Central memory CD8-positive, alpha-beta T cell (primary cell): ENCODE data around the gene CNPPD1.

ENCODE experiments used
- ATAC-seq: fragments of 150-1000 bp; cut with Tn5 transposase; replicated peaks from 2 replicates; pipeline ENCODE4 v1.10.0; 2022; ENCODE audit warnings: mild to moderate bottlenecking, moderate FRiP score, moderate number of reproducible peaks; ENCODE audit not compliant: poor library complexity, severe bottlenecking; ENCODE audit errors: extremely low read depth
- DNase-seq, 2 donors: peaks; one replicate each; pipeline ENCODE4 v3.0.0; 2021; ENCODE audit warnings: low spot score in 2 of 2
- H3K27ac Mint-ChIP-seq: one replicate; pipeline ENCODE4 v1.8.0; 2022; ENCODE audit warnings: low read depth, mild to moderate bottlenecking, moderate library complexity, mixed read lengths
- H3K27me3 Mint-ChIP-seq: one replicate; pipeline ENCODE4 v1.8.0; 2022; ENCODE audit warnings: mixed read lengths
- H3K36me3 Mint-ChIP-seq: one replicate; pipeline ENCODE4 v1.8.0; 2022; ENCODE audit warnings: mild to moderate bottlenecking, moderate library complexity, mixed read lengths; ENCODE audit not compliant: insufficient read depth
- H3K4me1 Mint-ChIP-seq: one replicate; pipeline ENCODE4 v1.8.0; 2022; ENCODE audit warnings: mixed read lengths
- H3K4me3 Mint-ChIP-seq: one replicate; pipeline ENCODE4 v1.8.0; 2022; ENCODE audit warnings: mild to moderate bottlenecking, moderate library complexity, mixed read lengths
- H3K9me3 Mint-ChIP-seq: one replicate; pipeline ENCODE4 v1.8.0; 2022; ENCODE audit warnings: mixed read lengths

Gene CNPPD1

GRCh38 chr2:219157396-219157795, 19.3 kb downstream of the CNPPD1 start:
- peaks cover 18% of the 10 kb centered on the region for H3K4me1 Mint-ChIP-seq
- no peak overlapping the region for H3K27ac Mint-ChIP-seq
- peaks cover 33% of the 10 kb centered on the region for H3K36me3 Mint-ChIP-seq
- ATAC-seq (no peak), DNase-seq (no peak)
- H3K27me3 Mint-ChIP-seq = no peaks in the 10 kb centered on the region
- H3K4me3 Mint-ChIP-seq = no peak overlapping the region
- no peaks in the 10 kb centered on the region for H3K9me3 Mint-ChIP-seq

- H3K27me3 Mint-ChIP-seq = no peaks in the 10 kb centered on the region
- peaks cover 6% of the 10 kb centered on the region for H3K4me1 Mint-ChIP-seq
- H3K9me3 Mint-ChIP-seq = no peaks in the 10 kb centered on the region
- no peak overlapping the region for H3K27ac Mint-ChIP-seq
- ATAC-seq (no peak), DNase-seq (no peak)
- H3K36me3 Mint-ChIP-seq = peaks cover 32% of the 10 kb centered on the region
- H3K4me3 Mint-ChIP-seq = no peak overlapping the region
Measured at GRCh38 chr2:219155054-219155644, 21.6 kb downstream of the CNPPD1 start.

- Mint-ChIP-seq H3K27me3 (no peaks in the 10 kb centered on the region), H3K36me3 (peaks cover 44% of the 10 kb centered on the region), H3K4me3 (no peak overlapping the region), H3K4me1 (no peaks in the 10 kb centered on the region), H3K27ac (no peak overlapping the region), H3K9me3 (no peaks in the 10 kb centered on the region)
- no peak for ATAC-seq
- DNase-seq = no peak
Measured at GRCh38 chr2:219149667-219150066, 27.1 kb downstream of the CNPPD1 start.

- DNase-seq (no peak), ATAC-seq (no peak)
- Mint-ChIP-seq H3K4me1 (no peaks in the 10 kb centered on the region), H3K4me3 (no peak overlapping the region), H3K27me3 (no peaks in the 10 kb centered on the region), H3K27ac (no peak overlapping the region), H3K9me3 (no peaks in the 10 kb centered on the region), H3K36me3 (peaks cover 41% of the 10 kb centered on the region)
Measured at GRCh38 chr2:219142329-219142728, 34.4 kb downstream of the CNPPD1 start.

GRCh38 chr2:219140722-219141121, 36.0 kb downstream of the CNPPD1 start:
- H3K27me3 Mint-ChIP-seq = no peaks in the 10 kb centered on the region
- peaks cover 29% of the 10 kb centered on the region for H3K36me3 Mint-ChIP-seq

GRCh38 chr2:219133976-219134375, 42.7 kb downstream of the CNPPD1 start:
- H3K4me1 Mint-ChIP-seq = peaks cover 10% of the 10 kb centered on the region
- H3K27me3 Mint-ChIP-seq = no peaks in the 10 kb centered on the region
- DNase-seq (no peak), ATAC-seq (no peak)
- H3K27ac Mint-ChIP-seq = no peak overlapping the region
- H3K36me3 Mint-ChIP-seq = peaks cover 2% of the 10 kb centered on the region
- no peak overlapping the region for H3K4me3 Mint-ChIP-seq
- no peaks in the 10 kb centered on the region for H3K9me3 Mint-ChIP-seq

More at GRCh38 chr2:219140722-219141121, 36.0 kb downstream of the CNPPD1 start:
- Mint-ChIP-seq H3K27ac (no peak overlapping the region), H3K9me3 (no peaks in the 10 kb centered on the region), H3K4me1 (no peaks in the 10 kb centered on the region), H3K4me3 (no peak overlapping the region)
- ATAC-seq (no peak), DNase-seq (no peak)

GRCh38 chr2:219131744-219132143, 45.0 kb downstream of the CNPPD1 start:
- Mint-ChIP-seq H3K4me1 (peaks cover 17% of the 10 kb centered on the region), H3K27me3 (no peaks in the 10 kb centered on the region), H3K9me3 (no peaks in the 10 kb centered on the region), H3K4me3 (no peak overlapping the region), H3K36me3 (no peaks in the 10 kb centered on the region), H3K27ac (no peak overlapping the region)
- no peak for DNase-seq
- no peak for ATAC-seq

GRCh38 chr2:219131327-219131726, 45.4 kb downstream of the CNPPD1 start:
- H3K36me3 Mint-ChIP-seq = peaks cover 2% of the 10 kb centered on the region
- H3K4me1 Mint-ChIP-seq = peaks cover 21% of the 10 kb centered on the region
- no peak overlapping the region for H3K27ac Mint-ChIP-seq
- DNase-seq = no peak
- no peak for ATAC-seq
- H3K9me3 Mint-ChIP-seq = no peaks in the 10 kb centered on the region
- H3K27me3 Mint-ChIP-seq = no peaks in the 10 kb centered on the region
- no peak overlapping the region for H3K4me3 Mint-ChIP-seq

- Mint-ChIP-seq H3K36me3 (peaks cover 2% of the 10 kb centered on the region), H3K27ac (no peak overlapping the region), H3K9me3 (no peaks in the 10 kb centered on the region), H3K4me3 (no peak overlapping the region), H3K27me3 (no peaks in the 10 kb centered on the region), H3K4me1 (peaks cover 34% of the 10 kb centered on the region)
- ATAC-seq (no peak), DNase-seq (no peak)
Measured at GRCh38 chr2:219129589-219129988, 47.1 kb downstream of the CNPPD1 start.

GRCh38 chr2:219128396-219128795, 48.3 kb downstream of the CNPPD1 start:
- Mint-ChIP-seq H3K36me3 (peaks cover 4% of the 10 kb centered on the region), H3K27ac (no peak overlapping the region), H3K4me1 (peaks cover 40% of the 10 kb centered on the region), H3K4me3 (no peak overlapping the region), H3K9me3 (no peaks in the 10 kb centered on the region), H3K27me3 (no peaks in the 10 kb centered on the region)
- DNase-seq (no peak), ATAC-seq (no peak)

GRCh38 chr2:219127037-219127635, 49.6 kb downstream of the CNPPD1 start:
- ATAC-seq (no peak), DNase-seq (no peak)
- no peaks in the 10 kb centered on the region for H3K27me3 Mint-ChIP-seq
- H3K27ac Mint-ChIP-seq = no peak overlapping the region
- no peak overlapping the region for H3K4me3 Mint-ChIP-seq
- peaks cover 4% of the 10 kb centered on the region for H3K36me3 Mint-ChIP-seq
- H3K9me3 Mint-ChIP-seq = no peaks in the 10 kb centered on the region
- peaks cover 42% of the 10 kb centered on the region for H3K4me1 Mint-ChIP-seq

GRCh38 chr2:219126555-219126954, 50.2 kb downstream of the CNPPD1 start:
- no peak overlapping the region for H3K27ac Mint-ChIP-seq
- no peaks in the 10 kb centered on the region for H3K9me3 Mint-ChIP-seq
- no peak overlapping the region for H3K4me3 Mint-ChIP-seq
- peaks cover 4% of the 10 kb centered on the region for H3K36me3 Mint-ChIP-seq
- H3K27me3 Mint-ChIP-seq = no peaks in the 10 kb centered on the region
- H3K4me1 Mint-ChIP-seq = peaks cover 42% of the 10 kb centered on the region
- no peak for ATAC-seq
- no peak for DNase-seq

GRCh38 chr2:219125886-219126270, 50.8 kb downstream of the CNPPD1 start:
- Mint-ChIP-seq H3K4me1 (peaks cover 42% of the 10 kb centered on the region), H3K27me3 (no peaks in the 10 kb centered on the region), H3K9me3 (no peaks in the 10 kb centered on the region), H3K4me3 (no peak overlapping the region), H3K36me3 (peaks cover 4% of the 10 kb centered on the region), H3K27ac (no peak overlapping the region)
- DNase-seq (no peak), ATAC-seq (no peak)
